Measurements from ENCODE around the gene EIF1AX. TPM values are rescaled to one million over a fixed set of nuclear protein-coding genes. Genes with fewer than 3 reads are reported as not detected.
"Not testable (repeated sequence)": the region's sequence is repeated elsewhere in the genome, so short reads cannot be mapped to it uniquely, and the experiment has no call there.

EIF1AX gene
- total RNA-seq, 1 donor = 48.8 TPM

DNA sequence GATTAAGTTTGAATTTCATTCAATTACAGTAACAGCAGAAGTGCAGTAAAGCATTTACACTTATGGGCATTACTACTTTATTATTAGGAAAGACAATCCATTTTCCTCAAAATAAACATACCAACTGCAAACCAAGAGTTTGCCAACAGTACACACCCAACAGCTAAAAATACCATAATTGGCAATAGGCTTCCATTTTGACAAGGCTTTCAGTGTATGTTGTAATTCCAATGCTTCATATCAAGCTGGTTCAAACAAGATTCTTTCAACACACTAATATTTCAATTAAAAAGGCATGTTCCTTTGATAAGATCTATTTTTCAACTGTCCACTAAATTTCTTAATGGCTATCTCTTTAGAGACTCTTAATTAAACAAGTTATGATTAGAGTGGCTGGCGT, 12.1 kb downstream of the EIF1AX start:
- TF ChIP-seq, protein P1, sequence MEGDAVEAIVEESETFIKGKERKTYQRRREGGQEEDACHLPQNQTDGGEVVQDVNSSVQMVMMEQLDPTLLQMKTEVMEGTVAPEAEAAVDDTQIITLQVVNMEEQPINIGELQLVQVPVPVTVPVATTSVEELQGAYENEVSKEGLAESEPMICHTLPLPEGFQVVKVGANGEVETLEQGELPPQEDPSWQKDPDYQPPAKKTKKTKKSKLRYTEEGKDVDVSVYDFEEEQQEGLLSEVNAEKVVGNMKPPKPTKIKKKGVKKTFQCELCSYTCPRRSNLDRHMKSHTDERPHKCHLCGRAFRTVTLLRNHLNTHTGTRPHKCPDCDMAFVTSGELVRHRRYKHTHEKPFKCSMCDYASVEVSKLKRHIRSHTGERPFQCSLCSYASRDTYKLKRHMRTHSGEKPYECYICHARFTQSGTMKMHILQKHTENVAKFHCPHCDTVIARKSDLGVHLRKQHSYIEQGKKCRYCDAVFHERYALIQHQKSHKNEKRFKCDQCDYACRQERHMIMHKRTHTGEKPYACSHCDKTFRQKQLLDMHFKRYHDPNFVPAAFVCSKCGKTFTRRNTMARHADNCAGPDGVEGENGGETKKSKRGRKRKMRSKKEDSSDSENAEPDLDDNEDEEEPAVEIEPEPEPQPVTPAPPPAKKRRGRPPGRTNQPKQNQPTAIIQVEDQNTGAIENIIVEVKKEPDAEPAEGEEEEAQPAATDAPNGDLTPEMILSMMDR (IDR thresholded peaks at IDR 0.05; ENCODE audit: insufficient read depth, low read depth, low read length) = no peak
- no peak overlapping the region for H3K4me3 ChIP-seq (ENCODE audit: low read depth, low read length)
- DNase-seq (ENCODE audit: low read depth) = no peak

DNA sequence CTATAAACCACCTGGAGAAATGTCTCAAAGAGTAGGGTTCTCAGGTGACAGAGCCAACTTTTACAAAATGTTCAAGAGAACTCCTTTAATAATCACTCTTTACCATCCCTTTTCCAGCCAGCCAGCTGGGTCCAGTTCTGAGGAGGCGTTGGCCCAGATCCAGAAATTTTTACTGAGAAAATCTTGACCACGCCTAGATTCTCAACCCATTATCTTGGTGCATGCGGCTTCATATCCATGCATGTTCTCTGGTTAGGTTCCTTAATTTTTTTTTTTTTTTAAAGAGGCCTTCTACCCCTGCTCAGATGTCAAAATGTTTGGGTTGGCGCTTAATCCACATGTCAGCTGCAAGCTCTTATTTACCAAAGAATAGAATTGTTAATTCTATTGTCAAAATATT, 13.0 kb downstream of the EIF1AX start:
- no peak for DNase-seq (ENCODE audit: low read depth)
- H3K4me3 ChIP-seq (ENCODE audit: low read depth, low read length) = no peak overlapping the region
- TF ChIP-seq, protein P1 (IDR thresholded peaks at IDR 0.05; ENCODE audit: insufficient read depth, low read depth, low read length) = no peak

- not testable (repeated sequence) for DNase-seq (ENCODE audit: low read depth); H3K4me3 ChIP-seq (ENCODE audit: low read depth, low read length)
- TF ChIP-seq, protein P1 (IDR thresholded peaks at IDR 0.05; ENCODE audit: insufficient read depth, low read depth, low read length) = peak; percentile 30
Measured at GRCh38 chrX:20127440-20127839, 14.2 kb downstream of the EIF1AX start.

DNA sequence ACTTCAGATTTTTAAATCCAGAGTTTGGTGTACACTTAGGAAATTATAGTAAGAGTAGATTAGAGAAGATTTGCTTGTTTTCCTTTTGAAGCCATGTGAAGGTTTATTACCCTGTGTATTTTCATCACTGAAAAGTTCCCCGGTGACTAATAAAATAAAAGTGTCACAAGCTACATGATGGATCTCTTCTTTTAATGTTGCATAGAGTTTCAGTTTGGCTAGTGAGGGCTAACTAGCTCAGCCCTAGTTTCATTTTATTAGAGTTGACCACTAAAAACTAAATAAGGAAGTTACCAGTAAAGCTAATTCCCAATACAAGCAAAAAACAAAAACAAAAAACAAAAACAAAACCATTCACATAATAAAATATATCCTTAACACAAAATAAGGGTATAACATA, 14.8 kb downstream of the EIF1AX start:
- not testable (repeated sequence) for H3K4me3 ChIP-seq (ENCODE audit: low read depth, low read length)
- DNase-seq (ENCODE audit: low read depth) = peak; percentile 45

GRCh38 chrX:20124964-20125363, 16.7 kb downstream of the EIF1AX start:
- TF ChIP-seq, protein P1 (IDR thresholded peaks at IDR 0.05; ENCODE audit: insufficient read depth, low read depth, low read length) = no peak
- H3K4me3 ChIP-seq (ENCODE audit: low read depth, low read length) = no peak overlapping the region
- no peak for DNase-seq (ENCODE audit: low read depth)

GRCh38 chrX:20118065-20118824, 23.4 kb downstream of the EIF1AX start:
- no peak for DNase-seq (ENCODE audit: low read depth)
- no peak overlapping the region for H3K4me3 ChIP-seq (ENCODE audit: low read depth, low read length)
- TF ChIP-seq, protein P1 (IDR thresholded peaks at IDR 0.05; ENCODE audit: insufficient read depth, low read depth, low read length) = no peak

DNA sequence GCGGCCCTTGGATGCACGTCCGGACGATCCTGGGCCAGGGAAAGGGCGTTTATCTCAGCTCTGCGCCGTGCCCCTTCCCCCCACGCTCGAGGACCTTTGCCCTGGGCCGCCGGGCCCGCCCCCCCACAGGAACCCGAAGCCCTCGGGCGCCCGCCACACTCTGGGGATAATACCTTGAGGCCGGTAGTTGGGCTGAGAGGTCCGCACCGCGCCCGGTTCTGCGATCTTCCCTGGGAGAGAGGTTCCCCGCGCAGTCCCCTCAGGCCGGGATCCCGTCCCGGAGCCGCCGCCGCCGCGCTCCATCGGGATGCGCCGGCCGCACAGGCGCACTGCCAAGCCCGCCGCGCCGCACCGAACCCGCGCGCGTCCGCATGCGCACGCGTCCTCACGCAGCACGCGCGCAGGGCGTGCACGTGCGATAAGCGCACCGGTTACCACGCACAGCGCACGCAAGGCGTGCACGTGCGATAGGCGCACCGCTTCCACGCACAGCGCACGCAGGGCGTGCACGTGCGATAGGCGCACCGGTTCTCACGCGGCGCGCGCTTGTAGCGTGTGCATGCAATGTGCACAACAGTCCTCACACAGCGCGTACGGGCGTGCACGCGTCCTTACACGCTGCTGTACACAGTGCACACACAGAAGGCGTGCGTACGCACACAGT, 24.9 kb downstream of the EIF1AX start, which contains the start of gene MAP7D2:
TSS of gene MAP7D2 (minus strand) at position 331 of the 664 bp plus-strand sequence. CDS start at position 303, 28 bp downstream.
- DNase-seq (ENCODE audit: low read depth) = no peak
- peak within 1 kb of the TSS; percentile 35 for H3K4me3 ChIP-seq (ENCODE audit: low read depth, low read length)
- TF ChIP-seq, protein P1 (IDR thresholded peaks at IDR 0.05; ENCODE audit: insufficient read depth, low read depth, low read length) = no peak
